GM21381 (cell line): ENCODE results near the gene MAP7D1.
"Not testable (repeated sequence)": the region's sequence is repeated elsewhere in the genome, so short reads cannot be mapped to it uniquely, and the experiment has no call there.

Source experiments
- ATAC-seq: cut with Tn5 transposase; IDR thresholded peaks from one replicate; pipeline ENCODE4 v1.9.1; 2021; ENCODE audit warnings: mild to moderate bottlenecking, moderate library complexity; ENCODE audit not compliant: unreplicated experiment

Gene MAP7D1

GRCh38 chr1:36151134-36151844 lies 4.7 kb upstream of the MAP7D1 start:
- ATAC-seq, result no peak

- ATAC-seq, result no peak
These were observed 4.1 kb upstream of the MAP7D1 start for GRCh38 chr1:36151845-36152203.

- no peak for ATAC-seq
These were observed 2.5 kb upstream of the MAP7D1 start for GRCh38 chr1:36153476-36153875.

GRCh38 chr1:36154335-36154734 lies 1.6 kb upstream of the MAP7D1 start:
- no peak for ATAC-seq

GRCh38 chr1:36154765-36155407 lies 1.1 kb upstream of the MAP7D1 start:
- no peak for ATAC-seq

- ATAC-seq, result peak; percentile 17
These were observed 562 bp downstream of the MAP7D1 start for GRCh38 chr1:36156329-36157114.

- ATAC-seq, result no peak
These were observed 1.3 kb downstream of the MAP7D1 start for GRCh38 chr1:36157115-36157903.

GRCh38 chr1:36157973-36158826 lies 2.2 kb downstream of the MAP7D1 start:
- ATAC-seq, result no peak

GRCh38 chr1:36158827-36159252 lies 2.9 kb downstream of the MAP7D1 start:
- ATAC-seq, result not testable (repeated sequence)

GRCh38 chr1:36159614-36160387 lies 3.8 kb downstream of the MAP7D1 start:
- ATAC-seq, result no peak

GRCh38 chr1:36160388-36160948 lies 4.5 kb downstream of the MAP7D1 start:
- no peak for ATAC-seq

- peak; percentile 36 for ATAC-seq
These were observed 5.1 kb downstream of the MAP7D1 start for GRCh38 chr1:36160949-36161485.

- no peak for ATAC-seq
These were observed 5.9 kb downstream of the MAP7D1 start for GRCh38 chr1:36161641-36162531.

- ATAC-seq, result no peak
These were observed 6.8 kb downstream of the MAP7D1 start for GRCh38 chr1:36162680-36163239.

GRCh38 chr1:36163426-36163825 lies 7.5 kb downstream of the MAP7D1 start:
- ATAC-seq, result no peak

- no peak for ATAC-seq
These were observed 8.4 kb downstream of the MAP7D1 start for GRCh38 chr1:36164361-36164760.

- ATAC-seq, result no peak
These were observed 9.2 kb downstream of the MAP7D1 start for GRCh38 chr1:36165145-36165544.
